Smooth muscle cell (in vitro differentiated cells): ENCODE data around the gene GPHB5. TPM values are rescaled to one million over a fixed set of nuclear protein-coding genes. Genes with fewer than 3 reads are reported as not detected.

Source experiments
- DNase-seq: peaks from one replicate; lab custom pipeline; 2025; ENCODE audit not compliant: unreplicated experiment; lab: John Stamatoyannopoulos, UW
- H2AFZ ChIP-seq: fragments of 200-600 bp; sonication (generic); 2 replicates; pipeline ENCODE4 v1.6.0; 2016; ENCODE audit warnings: antibody characterized with exemption, low read depth, mild to moderate bottlenecking
- H3F3A ChIP-seq: fragments of 200-600 bp; sonication (generic); 2 replicates; pipeline ENCODE4 v1.6.0; 2017; ENCODE audit warnings: antibody characterized with exemption, low read depth
- H3K27ac ChIP-seq: fragments of 200-600 bp; sonication (generic); 2 replicates; pipeline ENCODE4 v1.5.1; 2016; ENCODE audit warnings: low read depth, mild to moderate bottlenecking
- H3K27me3 ChIP-seq: fragments of 200-600 bp; sonication (generic); 2 replicates; pipeline ENCODE4 v1.6.1; 2016; ENCODE audit warnings: low read depth, mild to moderate bottlenecking
- H3K36me3 ChIP-seq: fragments of 200-600 bp; sonication (generic); 2 replicates; pipeline ENCODE4 v1.5.1; 2016; ENCODE audit warnings: low read depth
- H3K4me1 ChIP-seq: fragments of 200-600 bp; sonication (generic); 2 replicates; pipeline ENCODE4 v1.5.1; 2016; ENCODE audit warnings: low read depth
- H3K4me2 ChIP-seq: fragments of 200-600 bp; sonication (generic); 2 replicates; pipeline ENCODE4 v1.6.0; 2016; ENCODE audit warnings: mild to moderate bottlenecking
- H3K4me3 ChIP-seq: fragments of 200-600 bp; sonication (generic); 2 replicates; pipeline ENCODE4 v1.5.1; 2016; ENCODE audit warnings: mild to moderate bottlenecking
- H3K79me2 ChIP-seq: fragments of 200-600 bp; sonication (generic); 2 replicates; pipeline ENCODE4 v1.6.0; 2016; ENCODE audit warnings: low read depth, mild to moderate bottlenecking
- H3K9ac ChIP-seq: fragments of 200-600 bp; sonication (generic); 2 replicates; pipeline ENCODE4 v1.6.0; 2016; ENCODE audit warnings: low read depth
- H3K9me3 ChIP-seq: fragments of 200-600 bp; sonication (generic); replicated peaks from 2 replicates; pipeline ENCODE4 v1.5.1; 2016; ENCODE audit warnings: low read depth
- H4K20me1 ChIP-seq: fragments of 200-600 bp; sonication (generic); 2 replicates; pipeline ENCODE4 v1.6.0; 2016; ENCODE audit warnings: low read depth
- WGBS: methylation state at CpG from one replicate; pipeline ENCODE4 v1.1.7; 2016; ENCODE audit warnings: low lambda C conversion rate; 5-methylcytosine and 5-hydroxymethylcytosine counted together
- polyA plus RNA-seq: library from polyadenylated mRNA; unstranded; fragments of >200 nt; fragmentation: Nextera tagmentation; extraction: Ambion mirVana; gene quantifications from 2 replicates; pipeline ENCODE4 v1.2.1, GENCODE V29; 2016
- total RNA-seq: library from RNA; depleted of rRNA; stranded (reverse); fragments of >200 nt; gene quantifications from 2 replicates; pipeline ENCODE4 v1.2.3, GENCODE V29; 2014
- TF ChIP-seq, protein P1 (sequence below): fragments of 200-600 bp; sonication (generic); IDR thresholded peaks from 2 replicates; pipeline ENCODE4 v1.5.1; 2017; ENCODE audit warnings: borderline replicate concordance, mild to moderate bottlenecking, antibody characterized with exemption; ENCODE audit not compliant: insufficient read depth, poor library complexity, severe bottlenecking

GPHB5 gene
- total and polyA plus RNA-seq, 2 experiments from 2014 or later = not detected

DNA sequence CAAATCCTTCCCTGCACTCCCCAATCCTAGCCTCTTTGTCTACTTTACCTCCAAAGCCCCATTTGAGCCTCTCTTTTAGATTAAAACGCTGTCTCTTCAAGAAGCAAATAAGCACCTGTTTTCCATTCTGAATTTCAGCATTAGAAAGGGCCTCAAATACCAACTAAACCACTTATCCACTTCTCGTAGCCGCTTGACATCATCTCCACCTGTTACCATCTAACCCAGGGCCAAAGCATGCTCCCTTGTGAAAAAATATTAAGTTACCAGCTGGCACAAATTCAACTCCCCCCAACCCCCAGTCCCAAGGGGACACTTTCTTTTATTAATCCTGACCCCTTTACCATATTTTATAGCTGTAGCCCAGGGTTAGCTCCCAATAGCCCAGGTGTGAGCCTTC lies 43.1 kb downstream of the GPHB5 start:
- H3F3A ChIP-seq = no peaks in the 10 kb centered on the region
- H3K9me3 ChIP-seq = no peaks in the 10 kb centered on the region
- no peaks in the 10 kb centered on the region for H4K20me1 ChIP-seq
- H3K9ac ChIP-seq = no peak overlapping the region
- no peak for DNase-seq
- no peaks in the 10 kb centered on the region for H3K36me3 ChIP-seq
- no peak overlapping the region for H2AFZ ChIP-seq
- no peak overlapping the region for H3K27ac ChIP-seq
- 81% methylated on average over 3 of the region's 3 CpGs for WGBS
- H3K79me2 ChIP-seq = no peaks in the 10 kb centered on the region
- no peaks in the 10 kb centered on the region for H3K27me3 ChIP-seq
- TF ChIP-seq, protein P1, sequence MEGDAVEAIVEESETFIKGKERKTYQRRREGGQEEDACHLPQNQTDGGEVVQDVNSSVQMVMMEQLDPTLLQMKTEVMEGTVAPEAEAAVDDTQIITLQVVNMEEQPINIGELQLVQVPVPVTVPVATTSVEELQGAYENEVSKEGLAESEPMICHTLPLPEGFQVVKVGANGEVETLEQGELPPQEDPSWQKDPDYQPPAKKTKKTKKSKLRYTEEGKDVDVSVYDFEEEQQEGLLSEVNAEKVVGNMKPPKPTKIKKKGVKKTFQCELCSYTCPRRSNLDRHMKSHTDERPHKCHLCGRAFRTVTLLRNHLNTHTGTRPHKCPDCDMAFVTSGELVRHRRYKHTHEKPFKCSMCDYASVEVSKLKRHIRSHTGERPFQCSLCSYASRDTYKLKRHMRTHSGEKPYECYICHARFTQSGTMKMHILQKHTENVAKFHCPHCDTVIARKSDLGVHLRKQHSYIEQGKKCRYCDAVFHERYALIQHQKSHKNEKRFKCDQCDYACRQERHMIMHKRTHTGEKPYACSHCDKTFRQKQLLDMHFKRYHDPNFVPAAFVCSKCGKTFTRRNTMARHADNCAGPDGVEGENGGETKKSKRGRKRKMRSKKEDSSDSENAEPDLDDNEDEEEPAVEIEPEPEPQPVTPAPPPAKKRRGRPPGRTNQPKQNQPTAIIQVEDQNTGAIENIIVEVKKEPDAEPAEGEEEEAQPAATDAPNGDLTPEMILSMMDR = no peak
- H3K4me2 ChIP-seq = no peak overlapping the region
- H3K4me1 ChIP-seq = no peaks in the 10 kb centered on the region
- H3K4me3 ChIP-seq = no peak overlapping the region

DNA sequence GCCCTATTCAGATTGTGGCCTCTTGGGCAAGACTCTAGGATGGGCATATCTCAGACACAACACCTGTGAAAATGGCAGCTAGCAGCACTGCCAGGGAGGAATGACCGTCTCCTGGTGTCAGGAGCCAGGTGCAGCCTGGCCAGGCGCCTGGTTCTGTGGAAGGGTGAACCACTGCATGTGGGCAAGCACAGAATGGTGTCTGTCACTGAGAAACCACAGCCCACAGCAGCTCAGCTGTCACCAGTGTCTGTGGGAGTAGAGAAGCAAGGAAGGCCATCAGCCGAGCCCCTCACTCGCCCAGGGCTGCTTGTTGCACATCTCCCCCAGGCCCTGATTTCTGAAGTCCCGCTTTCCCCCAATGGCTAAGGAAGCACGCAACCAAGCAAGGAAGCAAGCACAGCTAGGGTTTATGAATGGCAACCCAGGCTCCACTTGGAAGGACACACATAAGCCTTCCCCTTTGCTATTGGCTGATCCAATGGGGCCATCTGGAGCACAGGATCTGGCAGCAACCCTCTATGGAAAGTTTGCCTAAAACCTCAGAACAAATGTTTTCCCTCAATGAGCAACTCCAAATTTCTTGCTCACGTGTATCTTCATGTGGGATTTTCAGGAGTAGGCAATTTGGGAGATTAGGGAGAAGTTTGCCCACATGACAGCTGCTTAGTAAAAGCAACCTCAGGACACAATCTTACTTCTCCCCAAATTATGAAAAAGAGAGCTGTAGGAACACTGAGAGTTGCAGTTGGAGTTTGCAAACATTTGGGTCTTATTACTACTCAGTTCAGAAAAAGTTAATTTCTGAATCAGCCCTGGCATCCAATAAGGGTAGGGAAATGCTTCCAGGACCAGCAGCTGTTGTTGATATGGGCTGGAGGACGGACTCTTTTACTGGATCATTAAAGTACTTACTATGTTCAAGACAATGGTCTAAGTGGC lies 44.7 kb downstream of the GPHB5 start:
- H3K27ac ChIP-seq = no peak overlapping the region
- H3K4me1 ChIP-seq = no peaks in the 10 kb centered on the region
- H3K9ac ChIP-seq = no peak overlapping the region
- H3F3A ChIP-seq = no peaks in the 10 kb centered on the region
- no peaks in the 10 kb centered on the region for H4K20me1 ChIP-seq
- no peaks in the 10 kb centered on the region for H3K36me3 ChIP-seq
- H3K4me2 ChIP-seq = no peak overlapping the region
- H3K27me3 ChIP-seq = no peaks in the 10 kb centered on the region
- no peaks in the 10 kb centered on the region for H3K79me2 ChIP-seq
- H3K9me3 ChIP-seq = no peaks in the 10 kb centered on the region
- H2AFZ ChIP-seq = no peak overlapping the region
- TF ChIP-seq, protein P1 = no peak
- DNase-seq = no peak
- no peak overlapping the region for H3K4me3 ChIP-seq
- WGBS = 94% methylated on average over 8 of the region's 8 CpGs

DNA sequence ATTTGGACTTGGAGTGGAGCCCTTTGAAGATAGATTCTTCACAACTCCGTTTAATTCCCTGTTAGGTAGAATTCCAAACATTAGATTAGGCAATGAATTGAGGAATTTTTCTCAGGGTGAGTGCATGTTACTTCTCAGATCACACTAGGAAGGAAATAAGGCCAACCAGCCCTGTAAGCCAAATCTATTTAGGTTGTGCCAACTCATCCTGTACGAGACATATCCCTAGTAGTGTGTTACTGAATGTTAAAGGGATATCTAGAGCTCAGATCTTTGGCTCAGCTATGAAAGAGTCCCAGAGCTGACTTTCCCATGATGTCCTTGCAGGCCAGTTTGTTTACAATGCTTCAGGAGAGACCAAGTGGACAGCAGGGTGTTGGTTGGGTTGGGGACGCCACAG lies 45.6 kb downstream of the GPHB5 start:
- H3K36me3 ChIP-seq = no peaks in the 10 kb centered on the region
- H3K9ac ChIP-seq = no peak overlapping the region
- TF ChIP-seq, protein P1 = no peak
- H3K4me2 ChIP-seq = no peak overlapping the region
- no peak for DNase-seq
- H3F3A ChIP-seq = no peaks in the 10 kb centered on the region
- no peaks in the 10 kb centered on the region for H3K4me1 ChIP-seq
- H3K9me3 ChIP-seq = no peaks in the 10 kb centered on the region
- 91% methylated on average over 3 of the region's 3 CpGs for WGBS
- no peak overlapping the region for H3K27ac ChIP-seq
- H2AFZ ChIP-seq = no peak overlapping the region
- H3K4me3 ChIP-seq = no peak overlapping the region
- H3K27me3 ChIP-seq = no peaks in the 10 kb centered on the region
- no peaks in the 10 kb centered on the region for H3K79me2 ChIP-seq
- H4K20me1 ChIP-seq = no peaks in the 10 kb centered on the region
